DOHH2 (cell line): ENCODE measurements around the gene TCOF1.

ENCODE experiments used
- CTCF ChIP-seq: fragments of 200-600 bp; sonication (generic); IDR thresholded peaks from one replicate; pipeline ENCODE4 v1.5.1; 2014; ENCODE audit warnings: antibody characterized with exemption, mild to moderate bottlenecking, low read depth, low read length; ENCODE audit not compliant: poor library complexity, severe bottlenecking
- EZH2phosphoT487 ChIP-seq: fragments of 200-600 bp; sonication (generic); IDR thresholded peaks from 2 replicates; pipeline ENCODE4 v1.6.1; 2017; ENCODE audit warnings: borderline replicate concordance, mild to moderate bottlenecking, antibody characterized with exemption, low read length, moderate library complexity, mixed read lengths

GRCh38 chr5:150325426-150325825 is 32.1 kb upstream of the TCOF1 start:
- no peak for TF ChIP-seq CTCF
- TF ChIP-seq EZH2phosphoT487 = no peak
